Endothelial cell (in vitro differentiated cells): Measurements from ENCODE around the gene TMEM238. TPM values are rescaled to one million over a fixed set of nuclear protein-coding genes. Genes with fewer than 3 reads are reported as not detected.
"Not testable (repeated sequence)": the region's sequence is repeated elsewhere in the genome, so short reads cannot be mapped to it uniquely, and the experiment has no call there.

Experiments used
- DNase-seq: peaks from one replicate; pipeline ENCODE4 v3.0.0; 2021; ENCODE audit warnings: low spot score
- H3K27ac Mint-ChIP-seq: one replicate; pipeline ENCODE4 v1.8.0; 2021; ENCODE audit warnings: mixed read lengths, inconsistent platforms; ENCODE audit not compliant: unreplicated experiment
- H3K27me3 Mint-ChIP-seq: one replicate; pipeline ENCODE4 v1.8.0; 2021; ENCODE audit warnings: mild to moderate bottlenecking, moderate library complexity, mixed read lengths, inconsistent platforms; ENCODE audit not compliant: unreplicated experiment
- H3K36me3 Mint-ChIP-seq: one replicate; pipeline ENCODE4 v1.8.0; 2021; ENCODE audit warnings: mild to moderate bottlenecking, low read depth, mixed read lengths, inconsistent platforms; ENCODE audit not compliant: unreplicated experiment
- H3K4me1 Mint-ChIP-seq: one replicate; pipeline ENCODE4 v1.8.0; 2021; ENCODE audit warnings: mild to moderate bottlenecking, mixed read lengths, inconsistent platforms; ENCODE audit not compliant: unreplicated experiment
- H3K4me3 Mint-ChIP-seq: one replicate; pipeline ENCODE4 v1.8.0; 2021; ENCODE audit warnings: mild to moderate bottlenecking, mixed read lengths, inconsistent platforms; ENCODE audit not compliant: unreplicated experiment
- H3K9me3 Mint-ChIP-seq: one replicate; pipeline ENCODE4 v1.8.0; 2021; ENCODE audit warnings: mixed read lengths, inconsistent platforms; ENCODE audit not compliant: unreplicated experiment
- CTCF ChIP-seq: fragments of 200-600 bp; sonication (generic); IDR thresholded peaks from one replicate; pipeline ENCODE4 v1.5.0; 2021; ENCODE audit warnings: antibody characterized with exemption; ENCODE audit not compliant: unreplicated experiment
- total RNA-seq: library from RNA; stranded (reverse); fragmentation: NEBNext Ultra II Directional; extraction: Animal tissue kit (Norgen Biotek cat#: 25700); gene quantifications from one replicate; pipeline ENCODE4 v1.2.1, GENCODE V29; 2021; ENCODE audit not compliant: unreplicated experiment

The TMEM238 gene
- total RNA-seq, 1 donor from 2014 or later = 0.64 TPM

DNA sequence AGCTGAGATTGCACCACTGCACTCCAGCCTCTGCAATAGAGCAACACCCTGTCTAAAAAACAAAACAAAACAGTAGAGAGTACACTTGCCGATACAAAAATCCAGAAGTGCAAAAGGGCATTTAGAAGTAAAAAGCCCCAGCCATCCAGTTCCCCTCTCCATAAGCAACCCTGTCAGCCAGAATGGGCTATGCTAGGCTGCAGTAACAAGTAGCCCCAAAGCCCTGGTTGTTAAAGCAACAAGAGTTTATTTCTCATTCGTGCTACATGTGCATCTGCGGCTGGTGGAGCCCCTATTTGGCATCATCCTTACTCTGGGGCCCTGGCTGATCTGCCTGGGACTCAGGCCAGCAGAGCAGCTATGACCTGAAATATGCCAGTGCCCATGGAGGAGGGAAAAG is 40.4 kb upstream of the TMEM238 start:
- Mint-ChIP-seq H3K4me1 (no peaks in the 10 kb centered on the region), H3K36me3 (no peaks in the 10 kb centered on the region), H3K4me3 (no peak overlapping the region), H3K9me3 (no peaks in the 10 kb centered on the region), H3K27me3 (peaks cover 7% of the 10 kb centered on the region), H3K27ac (no peak overlapping the region)
- no peak for TF ChIP-seq CTCF
- DNase-seq = no peak

GRCh38 chr19:55423225-55424005 is 39.3 kb upstream of the TMEM238 start:
- Mint-ChIP-seq H3K27me3 (peaks cover 4% of the 10 kb centered on the region), H3K9me3 (no peaks in the 10 kb centered on the region), H3K27ac (no peak overlapping the region), H3K4me1 (no peaks in the 10 kb centered on the region), H3K36me3 (no peaks in the 10 kb centered on the region), H3K4me3 (no peak overlapping the region)
- TF ChIP-seq CTCF = no peak
- DNase-seq = no peak

GRCh38 chr19:55421281-55421680 is 37.2 kb upstream of the TMEM238 start:
- H3K4me1 Mint-ChIP-seq, H3K27me3 Mint-ChIP-seq, H3K4me3 Mint-ChIP-seq, H3K9me3 Mint-ChIP-seq, H3K27ac Mint-ChIP-seq, DNase-seq, H3K36me3 Mint-ChIP-seq: not testable (repeated sequence)

GRCh38 chr19:55419624-55420236 is 35.6 kb upstream of the TMEM238 start:
- DNase-seq = no peak
- Mint-ChIP-seq H3K4me1 (no peaks in the 10 kb centered on the region), H3K4me3 (no peak overlapping the region), H3K27ac (no peak overlapping the region), H3K36me3 (no peaks in the 10 kb centered on the region), H3K27me3 (peaks cover 7% of the 10 kb centered on the region), H3K9me3 (no peaks in the 10 kb centered on the region)
- no peak for TF ChIP-seq CTCF

DNA sequence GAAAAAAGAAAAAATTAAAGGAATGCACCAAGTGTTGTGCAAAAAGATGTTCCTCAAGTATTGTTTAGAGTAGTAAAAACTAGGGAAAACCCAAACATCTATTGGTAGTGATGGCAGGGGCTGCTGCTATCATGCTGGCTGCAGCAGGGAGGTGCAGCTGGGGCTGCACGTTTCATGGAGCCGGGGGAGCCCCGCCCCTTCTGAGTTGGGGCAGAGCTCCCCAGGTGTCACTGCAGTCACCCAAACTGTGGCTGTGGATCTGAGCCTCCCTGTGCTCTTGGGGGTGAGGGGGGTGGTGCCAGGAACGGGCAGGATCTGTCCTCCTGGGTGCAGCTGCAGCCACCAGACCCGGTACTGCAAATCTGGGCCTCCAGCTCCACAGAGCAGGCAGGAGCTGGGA is 35.0 kb upstream of the TMEM238 start:
- no peaks in the 10 kb centered on the region for H3K36me3 Mint-ChIP-seq
- DNase-seq = no peak
- H3K27me3 Mint-ChIP-seq = peaks cover 7% of the 10 kb centered on the region
- H3K9me3 Mint-ChIP-seq = no peaks in the 10 kb centered on the region
- no peak for TF ChIP-seq CTCF
- no peak overlapping the region for H3K4me3 Mint-ChIP-seq
- H3K4me1 Mint-ChIP-seq = no peaks in the 10 kb centered on the region
- no peak overlapping the region for H3K27ac Mint-ChIP-seq
